Measurements from ENCODE around the gene PTBP1.
"Not testable (repeated sequence)": the region's sequence is repeated elsewhere in the genome, so short reads cannot be mapped to it uniquely, and the experiment has no call there.

The PTBP1 gene

DNA sequence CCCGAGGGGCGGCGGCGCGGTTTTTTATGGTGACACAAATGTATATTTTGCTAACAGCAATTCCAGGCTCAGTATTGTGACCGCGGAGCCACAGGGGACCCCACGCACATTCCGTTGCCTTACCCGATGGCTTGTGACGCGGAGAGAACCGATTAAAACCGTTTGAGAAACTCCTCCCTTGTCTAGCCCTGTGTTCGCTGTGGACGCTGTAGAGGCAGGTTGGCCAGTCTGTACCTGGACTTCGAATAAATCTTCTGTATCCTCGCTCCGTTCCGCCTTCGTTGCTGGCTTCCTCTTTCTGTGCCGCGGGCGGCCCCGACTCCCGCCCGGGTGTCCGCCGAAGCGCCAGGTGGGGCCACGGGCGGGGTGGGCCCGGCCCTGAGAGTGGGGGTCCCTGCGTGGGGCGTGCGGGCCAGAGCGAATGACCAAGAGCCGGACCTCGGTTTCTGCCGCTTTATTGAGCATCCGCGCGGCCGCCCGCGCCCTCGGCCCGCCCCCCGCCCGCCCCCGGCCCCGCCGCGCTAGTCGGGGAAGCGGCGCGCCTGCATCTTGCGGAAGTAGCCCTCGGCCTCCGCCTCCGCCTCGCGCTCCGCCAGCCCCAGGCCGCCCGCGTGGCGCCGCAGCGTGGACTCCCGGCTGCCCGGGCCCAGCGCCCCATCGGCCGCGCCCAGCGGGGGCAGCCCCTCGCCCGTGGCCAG is 14.9 kb downstream of the PTBP1 start:
- FAIRE-seq = no peak

DNA sequence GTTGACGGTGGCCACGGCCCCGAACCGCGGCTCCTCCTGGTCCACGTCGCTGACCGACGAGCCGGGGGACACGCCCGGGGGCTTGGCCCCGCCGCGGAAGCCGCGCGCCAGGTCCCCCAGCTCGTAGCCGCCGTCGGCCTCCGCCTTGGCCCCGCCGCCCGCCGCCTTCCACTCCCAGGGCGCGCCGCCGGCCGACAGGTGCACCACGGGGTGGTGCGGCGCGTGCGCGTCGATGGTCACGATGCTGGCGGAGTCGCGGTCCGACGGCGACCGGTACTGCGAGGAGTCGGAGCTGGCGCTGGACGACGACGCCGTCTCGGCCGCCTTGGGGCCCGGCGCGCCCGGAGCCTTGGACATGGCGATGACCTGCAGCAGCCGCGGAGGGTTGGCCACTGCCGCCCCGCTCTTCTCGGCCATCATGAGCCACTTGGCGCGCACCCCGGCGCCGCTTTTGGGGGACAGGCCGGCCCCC is 15.5 kb downstream of the PTBP1 start:
- FAIRE-seq = no peak

DNA sequence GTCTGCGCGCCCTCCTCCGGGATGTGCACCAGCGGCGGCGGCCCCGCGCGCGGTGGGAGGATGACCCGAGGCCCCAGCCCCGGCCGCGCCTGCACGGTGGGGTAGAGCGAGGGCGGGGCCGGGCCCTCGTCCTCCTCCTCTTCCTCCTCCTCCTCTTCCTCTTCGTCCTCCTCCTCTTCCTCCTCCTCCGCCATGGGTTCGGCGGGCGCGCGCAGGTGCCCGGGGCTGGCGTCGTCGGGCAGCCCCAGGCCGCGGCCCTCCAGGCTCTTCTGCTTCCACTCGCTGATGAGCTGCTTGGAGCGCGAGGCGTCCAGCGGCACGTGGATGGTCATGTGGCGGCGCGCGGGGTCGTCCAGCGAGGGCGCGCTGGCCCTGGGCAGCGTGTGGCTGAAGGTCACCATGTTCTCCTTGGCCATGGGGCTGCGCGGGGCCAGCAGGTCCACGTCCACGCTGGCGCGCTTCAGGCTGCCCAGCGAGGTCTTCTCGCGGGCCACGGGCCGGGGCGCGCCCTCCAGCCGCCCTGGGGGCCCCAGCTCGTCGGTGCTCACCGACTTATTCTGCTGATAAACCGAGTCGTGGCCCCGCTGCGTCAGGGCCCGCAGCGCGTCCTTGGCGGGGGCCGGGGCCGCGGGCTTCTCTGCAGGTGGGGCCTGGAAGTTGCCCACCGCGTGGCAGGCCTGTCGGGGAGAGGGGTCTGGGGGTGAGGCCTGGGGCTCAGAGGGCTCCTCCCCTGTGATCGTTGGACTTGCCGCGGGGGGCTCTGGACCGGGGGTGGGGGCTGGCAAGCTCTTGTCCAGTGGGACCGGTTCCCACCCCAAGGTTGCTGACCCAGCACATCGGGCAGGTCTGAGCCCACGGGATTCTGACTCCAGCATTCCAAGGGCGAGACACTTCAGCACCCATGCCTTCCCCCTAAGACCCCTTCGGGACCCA is 16.2 kb downstream of the PTBP1 start:
- no peak for FAIRE-seq

DNA sequence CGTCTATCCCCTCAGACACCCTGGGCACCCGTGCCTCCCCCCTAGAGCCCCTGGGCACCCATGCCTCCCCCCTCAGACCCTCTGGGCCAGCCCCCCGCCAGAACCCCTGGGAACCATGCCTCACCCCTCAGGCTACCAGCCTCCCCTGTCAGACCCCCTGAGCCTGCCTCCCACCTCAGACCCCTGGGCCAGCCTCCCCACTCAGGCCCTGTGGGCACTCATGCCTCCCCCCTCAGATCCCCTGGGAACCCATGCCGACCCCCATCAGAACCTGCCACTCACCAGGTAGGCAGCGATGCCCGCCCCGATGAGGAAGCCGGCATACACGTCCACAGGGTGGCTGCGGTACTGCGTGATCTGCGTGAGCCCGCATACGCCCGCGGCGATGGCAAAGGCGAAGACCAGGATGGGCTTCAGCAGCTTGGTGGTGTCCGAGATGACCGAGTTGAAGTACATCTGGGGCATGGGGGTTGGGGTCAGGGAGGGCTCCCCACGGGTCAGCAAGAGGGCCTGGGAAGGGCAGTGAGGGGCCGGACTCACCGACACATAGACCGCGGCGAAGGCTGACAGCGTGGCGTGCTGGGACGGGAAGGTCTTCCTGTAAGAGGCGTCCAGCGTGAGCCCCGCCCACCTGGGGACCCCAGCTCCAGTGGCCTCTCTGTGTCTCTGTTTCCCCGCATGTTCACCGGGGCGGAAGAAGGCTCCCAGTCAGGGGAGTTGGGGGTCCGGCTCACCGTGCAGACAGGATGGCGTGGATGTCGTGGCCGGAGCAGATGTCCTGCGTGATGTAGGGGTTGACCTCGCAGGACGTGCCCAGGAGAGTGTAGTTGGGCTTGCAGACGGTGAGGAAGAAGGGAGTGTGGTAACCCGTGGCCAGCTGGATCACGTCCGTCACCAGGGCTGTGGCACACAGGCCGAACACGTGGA is 17.2 kb downstream of the PTBP1 start:
- no peak for FAIRE-seq

DNA sequence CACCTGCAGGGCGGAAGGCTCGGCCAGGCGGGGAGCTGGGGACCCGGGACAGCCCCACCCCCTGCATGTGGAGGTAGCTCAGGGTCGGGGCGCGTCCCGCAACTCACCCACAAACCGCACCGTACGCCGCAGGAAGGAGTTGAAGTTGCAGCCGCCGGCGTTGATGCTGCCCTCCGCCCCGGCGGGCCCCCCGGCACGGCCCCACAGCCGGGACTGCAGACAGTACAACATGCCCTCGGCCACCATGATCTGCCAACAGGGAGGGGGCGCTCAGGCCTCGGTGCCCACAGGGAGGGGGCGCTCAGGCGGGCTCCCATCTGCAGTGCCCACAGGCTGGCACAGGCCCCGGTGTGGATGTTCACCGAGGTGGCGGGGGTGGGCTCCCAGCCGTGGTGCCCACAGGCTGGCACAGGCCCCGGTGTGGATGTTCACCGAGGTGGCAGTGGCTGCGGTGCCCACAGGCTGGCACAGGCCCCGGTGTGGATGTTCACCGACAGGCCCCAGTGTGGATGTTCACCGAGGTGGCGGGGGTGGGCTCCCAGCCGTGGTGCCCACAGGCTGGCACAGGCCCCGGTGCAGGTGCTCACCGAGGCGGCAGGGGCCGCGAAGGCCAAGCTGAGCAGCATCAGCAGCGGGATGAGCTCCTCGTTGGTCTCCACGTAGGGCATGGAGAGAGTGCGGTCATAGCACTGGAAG is 18.0 kb downstream of the PTBP1 start:
- no peak for FAIRE-seq

DNA sequence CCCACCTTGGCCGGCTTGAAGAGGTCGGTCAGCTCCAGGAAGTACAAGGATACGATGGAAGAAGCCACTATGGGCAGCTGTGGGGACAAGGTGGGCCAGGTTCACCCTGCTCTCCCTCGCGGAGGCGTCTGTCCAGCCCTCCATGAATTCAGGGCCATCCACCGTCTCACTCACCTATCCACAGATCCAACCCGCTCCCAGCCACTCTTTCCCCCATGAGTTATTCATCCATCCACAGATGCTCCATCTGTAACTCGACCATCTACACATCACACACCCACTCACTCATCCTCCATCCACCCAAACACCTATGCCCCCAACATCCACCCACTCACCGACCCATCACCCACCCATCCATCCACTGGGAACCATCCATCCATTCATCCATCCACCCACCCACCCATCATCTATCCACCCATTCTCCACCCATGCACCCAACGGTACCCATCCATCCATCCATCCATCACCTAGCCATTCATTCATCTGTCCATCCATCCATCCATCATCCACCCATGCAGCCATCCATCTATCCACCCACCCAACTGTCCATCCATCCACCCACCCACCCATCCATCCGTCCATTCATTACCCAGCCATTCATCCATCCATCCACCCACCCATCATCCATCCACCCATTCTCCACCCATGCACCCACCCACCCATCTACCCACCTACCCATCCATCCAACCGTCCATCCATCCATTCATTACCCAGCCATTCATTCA is 18.7 kb downstream of the PTBP1 start:
- no peak for FAIRE-seq

DNA sequence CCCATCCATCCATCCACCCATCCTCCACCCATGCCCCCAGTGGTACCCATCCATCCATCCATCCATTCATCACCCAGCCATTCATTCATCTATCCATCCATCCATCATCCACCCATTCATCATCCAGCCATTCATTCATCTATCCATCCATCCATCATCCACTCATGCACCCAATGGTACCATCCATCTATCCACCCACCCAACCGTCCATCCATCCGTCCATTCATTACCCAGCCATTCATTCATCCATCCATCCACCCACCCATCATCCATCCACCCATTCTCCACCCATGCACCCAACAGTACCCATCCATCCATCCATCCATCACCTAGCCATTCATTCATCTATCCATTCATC is 19.2 kb downstream of the PTBP1 start:
- FAIRE-seq = no peak

DNA sequence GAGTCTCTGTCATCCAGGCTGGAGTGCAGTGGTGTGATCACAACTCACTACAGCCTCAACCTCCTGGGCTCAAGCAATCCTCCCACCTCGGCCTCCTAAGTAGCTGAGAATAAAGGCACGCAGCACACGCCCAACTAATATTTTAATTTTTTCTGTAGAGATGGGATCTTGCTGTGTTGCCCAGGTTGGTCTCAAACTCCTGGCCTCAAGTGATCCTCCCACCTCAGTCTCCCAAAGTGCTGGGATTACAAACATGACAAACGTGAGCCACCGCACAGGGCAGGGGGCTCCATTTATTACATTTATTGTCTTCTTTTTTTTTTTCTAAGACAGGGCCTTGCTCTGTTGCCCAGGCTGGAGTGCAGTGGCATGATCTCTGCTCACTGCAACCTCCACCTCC is 23.0 kb downstream of the PTBP1 start:
- not testable (repeated sequence) for FAIRE-seq

DNA sequence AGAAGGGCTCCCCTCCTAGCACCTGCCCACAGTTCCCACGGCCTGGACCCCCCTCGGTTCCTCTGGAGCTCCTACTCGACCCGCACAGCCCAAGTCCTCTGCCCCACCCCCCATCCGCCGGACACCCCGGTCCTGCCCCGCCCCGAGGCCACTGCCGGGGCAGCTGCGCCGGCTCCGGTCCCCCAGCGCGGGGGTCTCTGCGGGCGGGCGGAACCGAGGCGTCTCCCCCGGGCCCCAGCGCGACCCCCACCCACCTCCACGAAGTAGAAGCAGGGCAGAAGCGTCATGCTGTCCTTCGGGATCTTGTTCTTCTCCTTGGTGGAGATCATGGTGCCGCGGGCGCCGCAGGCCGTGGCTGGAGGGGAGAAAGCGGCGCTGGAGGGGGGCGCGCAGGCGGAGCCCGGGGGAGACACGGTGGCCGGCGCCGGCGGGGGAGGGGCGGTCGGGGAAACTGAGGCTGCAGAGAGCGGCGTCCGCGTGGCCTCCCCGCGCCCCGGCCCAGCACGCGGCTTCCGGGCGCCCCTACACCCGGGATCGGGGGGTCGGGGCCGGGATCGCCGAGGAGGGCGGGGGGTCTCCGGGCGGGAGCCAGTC is 24.1 kb downstream of the PTBP1 start:
- FAIRE-seq = no peak

DNA sequence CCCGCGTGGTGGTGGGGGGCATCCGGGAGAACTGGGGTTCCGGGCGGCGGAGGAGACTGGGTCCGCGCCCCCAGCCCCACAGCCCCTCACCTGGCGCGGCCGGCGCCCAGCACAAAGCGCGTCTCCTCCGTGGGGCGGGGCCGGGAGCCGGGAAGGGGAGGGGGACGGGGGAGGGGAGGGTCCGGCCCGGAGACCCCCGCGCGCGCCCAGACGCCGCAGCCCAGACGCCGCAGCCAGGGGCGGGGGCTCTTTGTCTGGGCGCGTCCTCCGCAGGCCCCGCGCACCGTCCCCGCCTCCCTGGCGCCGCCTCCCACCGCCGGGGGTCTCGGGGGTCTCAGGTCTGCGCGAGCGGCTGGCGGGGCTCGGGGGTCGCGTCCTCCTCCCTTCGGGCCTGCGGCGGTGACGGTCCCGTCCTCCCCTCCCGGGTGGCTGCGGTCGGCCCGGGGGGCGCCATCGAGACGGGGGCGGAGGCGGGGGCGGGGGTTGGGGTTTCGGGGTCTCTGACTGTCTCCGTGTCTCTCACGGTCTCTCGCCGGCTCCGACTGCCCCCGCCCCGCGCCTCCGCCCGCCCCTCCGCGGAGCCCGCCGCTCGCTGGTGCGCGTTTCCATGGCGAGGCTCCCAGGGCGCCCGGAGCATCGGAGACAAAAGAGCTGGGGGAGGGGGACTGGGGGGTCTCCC is 24.7 kb downstream of the PTBP1 start, which contains the start of gene PLPPR3:
TSS of gene PLPPR3 (minus strand) at position 131 of the 679 bp plus-strand sequence. CDS start 396 bp downstream, outside the sequence.
- no peak for FAIRE-seq

DNA sequence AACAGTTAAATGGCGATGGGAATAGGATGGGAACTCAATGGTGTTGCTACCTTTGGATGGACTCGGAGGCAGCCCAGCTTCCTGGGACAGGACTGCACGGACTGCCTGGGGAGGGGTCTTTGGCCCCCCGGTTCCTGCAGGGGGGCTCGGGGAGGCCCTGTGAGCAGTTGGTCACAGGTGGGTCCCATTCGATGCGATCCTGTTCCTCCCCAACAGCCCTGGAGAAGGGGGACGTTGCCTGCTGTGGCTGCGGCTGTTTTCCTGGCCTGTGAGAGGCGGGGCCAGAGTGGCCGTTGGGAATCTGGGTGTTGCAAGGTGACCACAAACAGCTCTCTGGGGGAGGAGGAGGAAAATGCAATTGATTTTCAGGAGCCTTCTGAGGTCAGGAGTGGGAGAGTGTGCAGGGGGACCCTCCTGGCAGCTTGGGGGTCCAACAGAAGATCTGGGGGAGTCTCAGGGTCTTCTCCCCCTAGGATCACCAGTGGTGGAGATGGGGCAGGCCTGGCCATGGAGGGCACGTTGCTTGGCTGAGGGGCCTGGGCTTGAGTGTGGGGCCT is 26.4 kb downstream of the PTBP1 start:
- no peak for FAIRE-seq

DNA sequence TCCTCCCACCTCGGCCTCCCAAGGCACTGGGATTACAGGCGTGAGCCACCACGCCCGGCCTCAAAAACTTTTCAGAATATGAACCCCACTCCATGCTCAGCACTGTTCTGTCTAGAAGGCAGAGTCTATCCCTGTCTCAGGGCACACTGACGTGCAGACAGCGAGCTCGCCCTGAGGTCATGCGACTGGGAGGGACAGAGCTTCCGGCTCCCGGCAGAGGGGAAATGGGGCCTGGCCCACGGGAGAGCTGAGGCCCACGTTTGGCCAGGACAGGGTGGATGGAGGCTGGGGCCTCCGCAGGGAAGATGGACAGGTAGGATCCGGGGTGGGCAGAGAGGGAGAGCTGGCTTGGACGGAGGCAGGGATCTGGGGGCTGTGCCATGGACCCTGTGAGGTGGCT is 27.6 kb downstream of the PTBP1 start:
- FAIRE-seq = no peak

DNA sequence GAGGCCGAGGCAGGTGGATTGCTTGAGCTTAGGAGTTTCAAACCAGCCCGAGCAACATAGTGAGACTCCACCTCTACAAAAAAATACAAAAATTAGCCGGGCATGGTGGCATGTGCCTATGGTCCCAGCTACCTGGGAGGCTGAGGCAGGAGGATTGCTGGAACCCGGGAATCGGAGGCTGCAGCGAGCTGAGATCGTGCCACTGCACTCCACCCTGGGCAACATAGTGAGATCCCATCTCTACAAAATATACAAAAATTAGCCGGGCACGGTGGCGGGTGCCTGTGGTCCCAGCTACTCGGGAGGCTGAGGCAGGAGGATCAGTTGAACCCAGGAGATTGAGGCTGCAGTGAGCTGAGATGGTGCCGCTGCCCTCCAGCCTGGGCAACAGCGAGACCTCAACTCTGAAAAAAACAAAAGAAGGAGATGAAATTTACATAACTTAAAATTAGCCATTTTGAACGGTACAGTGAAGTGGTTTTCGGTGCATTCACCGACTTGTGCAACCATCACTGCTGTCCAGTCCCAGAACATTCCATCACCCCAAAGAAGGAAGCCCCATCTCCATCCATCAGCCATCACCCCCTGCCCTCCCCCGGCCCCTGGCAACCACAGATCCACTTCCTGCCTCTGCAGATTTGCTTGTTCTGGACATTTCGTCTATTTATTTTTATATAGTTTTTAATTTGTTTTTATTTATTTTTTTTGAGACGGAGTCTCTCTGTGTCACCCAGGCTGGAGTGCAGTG is 28.8 kb downstream of the PTBP1 start:
- no peak for FAIRE-seq

DNA sequence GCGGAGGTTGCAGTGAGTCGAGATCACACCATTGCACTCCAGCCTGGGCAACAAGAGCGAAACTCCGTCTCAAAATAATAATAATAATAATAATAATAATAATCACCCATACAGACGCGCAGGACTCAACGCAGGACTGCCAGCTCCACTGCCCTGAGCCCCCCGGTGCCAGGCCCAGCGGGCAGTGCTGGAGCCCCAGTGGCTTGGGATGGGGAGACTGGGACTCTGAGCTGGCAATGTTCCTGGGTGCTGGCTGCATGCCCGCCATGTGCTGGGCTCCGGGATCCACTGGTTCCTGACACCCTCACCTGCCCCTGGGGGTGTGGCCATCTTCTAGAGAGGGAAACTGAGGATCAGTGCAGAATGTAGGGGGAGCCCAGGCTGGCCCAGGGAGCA is 30.1 kb downstream of the PTBP1 start:
- FAIRE-seq = no peak

DNA sequence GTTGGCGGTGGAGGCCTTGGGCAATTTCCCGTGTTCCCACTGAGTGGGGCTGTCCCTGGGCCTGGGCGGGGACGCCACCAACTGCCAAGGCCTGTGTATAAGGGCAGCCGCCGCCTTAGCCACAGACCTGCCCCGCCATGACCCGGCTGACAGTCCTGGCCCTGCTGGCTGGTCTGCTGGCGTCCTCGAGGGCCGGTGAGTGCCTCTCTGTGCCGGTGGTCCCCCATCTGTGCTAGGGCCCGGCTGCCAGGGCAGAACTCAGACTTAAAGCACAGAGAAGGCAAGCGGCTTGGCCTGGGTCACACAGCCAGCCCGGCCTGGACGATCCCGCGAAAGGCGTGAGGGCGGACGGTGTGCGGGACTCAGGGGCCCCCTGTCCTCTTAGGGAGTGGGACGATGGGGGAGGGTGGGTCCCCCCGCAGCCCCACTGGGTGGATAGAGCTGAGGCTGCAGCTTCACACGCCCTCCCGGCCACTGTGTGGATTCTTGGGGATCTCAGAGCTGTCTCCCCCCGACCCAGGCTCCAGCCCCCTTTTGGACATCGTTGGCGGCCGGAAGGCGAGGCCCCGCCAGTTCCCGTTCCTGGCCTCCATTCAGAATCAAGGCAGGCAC is 30.6 kb downstream of the PTBP1 start, which contains the start of gene AZU1:
TSS of gene AZU1 (plus strand) at position 128 of the 612 bp plus-strand sequence. CDS start at position 138, 10 bp downstream.
- FAIRE-seq = no peak

DNA sequence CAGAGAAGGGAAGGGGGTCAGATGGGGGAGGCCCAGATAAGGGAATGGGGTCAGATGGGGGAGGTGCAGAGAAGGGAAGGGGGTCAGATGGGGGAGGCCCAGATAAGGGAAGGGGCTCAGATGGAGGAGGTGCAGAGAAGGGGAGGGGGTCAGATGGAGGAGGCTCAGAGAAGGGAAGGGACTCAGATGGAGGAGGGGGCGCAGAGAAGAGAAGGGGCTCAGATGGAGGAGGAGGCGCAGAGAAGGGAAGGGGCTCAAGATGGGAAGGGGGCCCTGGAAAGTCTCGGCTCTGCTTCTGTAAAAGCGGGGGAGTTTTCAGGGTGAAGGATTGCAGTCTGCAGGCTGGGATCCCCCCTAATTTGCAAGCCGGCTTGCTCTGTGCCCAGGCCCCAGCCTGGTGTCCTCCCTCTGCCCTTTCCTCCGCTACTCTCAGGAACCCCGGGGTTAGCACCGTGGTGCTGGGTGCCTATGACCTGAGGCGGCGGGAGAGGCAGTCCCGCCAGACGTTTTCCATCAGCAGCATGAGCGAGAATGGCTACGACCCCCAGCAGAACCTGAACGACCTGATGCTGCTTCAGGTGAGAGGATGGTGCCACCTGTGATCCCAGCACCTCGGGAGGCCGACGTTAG is 32.0 kb downstream of the PTBP1 start:
- no peak for FAIRE-seq

DNA sequence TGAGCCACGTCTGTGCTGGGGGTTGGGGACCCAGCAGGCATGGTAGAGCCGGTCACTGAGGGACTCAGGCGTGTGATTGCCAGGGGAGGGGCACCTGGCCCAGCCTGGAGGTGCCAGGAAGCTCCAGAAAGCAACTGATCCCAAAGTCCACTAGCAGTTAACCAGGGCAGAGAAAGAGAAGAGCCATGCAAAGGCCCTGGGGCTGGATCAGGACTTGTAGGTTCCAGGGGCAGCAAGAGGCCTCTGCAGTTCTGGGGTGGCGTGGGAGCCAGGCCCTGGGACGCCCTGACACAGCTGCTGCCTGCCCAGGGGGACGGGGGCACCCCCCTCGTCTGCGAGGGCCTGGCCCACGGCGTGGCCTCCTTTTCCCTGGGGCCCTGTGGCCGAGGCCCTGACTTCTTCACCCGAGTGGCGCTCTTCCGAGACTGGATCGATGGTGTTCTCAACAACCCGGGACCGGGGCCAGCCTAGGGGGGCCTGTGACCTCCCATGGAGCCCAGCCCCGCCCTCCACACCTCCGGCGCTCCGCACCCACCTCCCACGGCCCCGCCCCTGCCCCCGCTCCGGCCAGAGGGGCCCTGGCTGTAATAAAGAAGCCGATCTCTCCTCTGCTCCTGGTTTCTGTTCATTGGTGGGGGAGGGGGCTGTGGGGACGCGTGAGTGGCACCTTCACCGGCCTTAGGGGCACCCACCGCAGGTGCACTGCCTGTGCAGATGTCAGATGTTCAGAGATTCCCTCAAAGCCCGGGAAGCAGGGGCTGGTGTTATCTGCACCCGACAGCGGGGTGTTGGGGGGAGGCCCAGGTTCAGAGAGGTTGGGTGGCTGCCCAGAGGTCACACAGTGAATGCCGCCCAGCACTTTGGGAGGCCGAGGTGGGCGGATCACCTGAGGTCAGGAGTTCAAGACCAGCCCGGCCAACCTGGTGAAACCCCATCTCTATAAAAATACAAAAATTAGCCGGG is 34.4 kb downstream of the PTBP1 start:
- FAIRE-seq = no peak

All from endometrium (tissue), 2 donors.